ENCODE measurements around the gene KCNJ12. TPM values are rescaled to one million over a fixed set of nuclear protein-coding genes. Genes with fewer than 3 reads are reported as not detected.

Gene KCNJ12
- total and polyA plus RNA-seq, 2 of the 4 experiments (the other 2 are of a cell fraction) = under 0.01 to 0.10 TPM

GRCh38 chr17:21396237-21396636 lies 20.1 kb downstream of the KCNJ12 start:
- Histone ChIP-seq H2BK15ac (ENCODE audit: low read depth, low read length) (peak overlapping the region; percentile 13; the same call in 1 of the 3 replicates), H3K18ac (ENCODE audit: low read depth, low read length) (peak overlapping the region; percentile 34; the same call in 1 of the 2 replicates), H3K4me1 (ENCODE audit: control insufficient read depth, insufficient read depth, low read length) (peaks cover 14% of the 10 kb centered on the region), H2AK9ac (replicated peaks; ENCODE audit: low read depth, low read length, poor library complexity) (peak overlapping the region; percentile 87), H4K91ac (ENCODE audit: insufficient read depth, low read depth, low read length) (peak overlapping the region; percentile 46; the same call in 1 of the 2 replicates), H4K5ac (ENCODE audit: low read depth, low read length) (peak overlapping the region; percentile 76), H4K20me1 (ENCODE audit: insufficient read depth, low read length) (no peaks in the 10 kb centered on the region), H2AFZ (replicated peaks; ENCODE audit: low read length, poor library complexity) (peak overlapping the region; percentile 73), H3K23ac (ENCODE audit: low read depth, low read length) (no peak overlapping the region), H3K4me3 (ENCODE audit: insufficient read depth, low read depth, low read length) (no peak overlapping the region), H3K79me1 (ENCODE audit: low read depth in 1 of 2, low read length in 2 of 2) (no peaks in the 10 kb centered on the region), H3K9me1 (ENCODE audit: insufficient read depth, low read length) (no peaks in the 10 kb centered on the region; the same call in 1 of the 2 replicates), H2BK20ac (ENCODE audit: low read depth, low read length) (peak overlapping the region; percentile 79; the same call in 1 of the 2 replicates), H3K4ac (ENCODE audit: low read depth, low read length) (peak overlapping the region; percentile 48), H2BK120ac (ENCODE audit: low read depth, low read length) (peak overlapping the region; percentile 48), H3K36me3 (ENCODE audit: control insufficient read depth, insufficient read depth, low read length) (no peaks in the 10 kb centered on the region), H3K56ac (ENCODE audit: extremely low read depth, insufficient read depth, low read length) (no peak overlapping the region), H3K9me3 (ENCODE audit: control insufficient read depth, insufficient read depth, low read length) (no peaks in the 10 kb centered on the region), H3K4me2 (ENCODE audit: low read depth, low read length) (no peak overlapping the region), H3K14ac (replicated peaks; ENCODE audit: low read depth, low read length) (no peak overlapping the region), H3K27ac (ENCODE audit: insufficient read depth, low read length) (no peak overlapping the region), H3K9ac (ENCODE audit: low read depth, low read length) (no peak overlapping the region), H4K8ac (ENCODE audit: low read depth in 2 of 2, low read length in 2 of 2) (0 out of 4 replicates have a peak overlapping the region, but pooled peaks of 1 of the 2 experiments have one; percentile 57), H3K27me3 (ENCODE audit: control insufficient read depth, insufficient read depth, low read length) (peaks cover 8% of the 10 kb centered on the region), H2AK5ac (ENCODE audit: low read depth, low read length) (peak overlapping the region; percentile 33; the same call in 1 of the 2 replicates), H2BK5ac (ENCODE audit: low read depth, low read length, poor library complexity, severe bottlenecking) (peak overlapping the region; percentile 43)
- ATAC-seq (ENCODE audit: low read depth) = no peak
- dilution Hi-C loops (cut with HindIII; ENCODE audit: low sequenced_read_pairs, unreplicated experiment) = no loop called here
- ChIA-PET CTCF (no interaction called here), POLR2A (ENCODE audit: unreplicated experiment) (no interaction called here)
- intact Hi-C loops (cut with micrococcal nuclease) = no loop called here
- TF ChIP-seq SMC3 (IDR thresholded peaks at IDR 0.05; ENCODE audit: low read depth, low read length) (no peak), RCOR1 (IDR thresholded peaks at IDR 0.05; ENCODE audit: insufficient replicate concordance, low read length) (no peak), RAD21 (IDR thresholded peaks at IDR 0.05; ENCODE audit: low read length) (no peak), MAFK (IDR thresholded peaks at IDR 0.05; ENCODE audit: low read depth, low read length) (no peak), MAZ (IDR thresholded peaks at IDR 0.05; ENCODE audit: borderline replicate concordance, low read depth, low read length) (no peak), POLR2A (IDR thresholded peaks at IDR 0.05; ENCODE audit: low read depth, low read length) (no peak), BHLHE40 (IDR thresholded peaks at IDR 0.05; ENCODE audit: low read depth, low read length) (no peak), FOS (IDR thresholded peaks at IDR 0.05; ENCODE audit: low read depth, low read length) (no peak), MXI1 (IDR thresholded peaks at IDR 0.05; ENCODE audit: borderline replicate concordance, low read depth, low read length) (no peak), NFE2L2 (IDR thresholded peaks at IDR 0.05; ENCODE audit: low read depth, low read length) (no peak)
- TF ChIP-seq, protein P1, sequence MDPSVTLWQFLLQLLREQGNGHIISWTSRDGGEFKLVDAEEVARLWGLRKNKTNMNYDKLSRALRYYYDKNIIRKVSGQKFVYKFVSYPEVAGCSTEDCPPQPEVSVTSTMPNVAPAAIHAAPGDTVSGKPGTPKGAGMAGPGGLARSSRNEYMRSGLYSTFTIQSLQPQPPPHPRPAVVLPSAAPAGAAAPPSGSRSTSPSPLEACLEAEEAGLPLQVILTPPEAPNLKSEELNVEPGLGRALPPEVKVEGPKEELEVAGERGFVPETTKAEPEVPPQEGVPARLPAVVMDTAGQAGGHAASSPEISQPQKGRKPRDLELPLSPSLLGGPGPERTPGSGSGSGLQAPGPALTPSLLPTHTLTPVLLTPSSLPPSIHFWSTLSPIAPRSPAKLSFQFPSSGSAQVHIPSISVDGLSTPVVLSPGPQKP (IDR thresholded peaks at IDR 0.05; ENCODE audit: borderline replicate concordance, low read depth, low read length) = no peak
- TF ChIP-seq, protein P2, sequence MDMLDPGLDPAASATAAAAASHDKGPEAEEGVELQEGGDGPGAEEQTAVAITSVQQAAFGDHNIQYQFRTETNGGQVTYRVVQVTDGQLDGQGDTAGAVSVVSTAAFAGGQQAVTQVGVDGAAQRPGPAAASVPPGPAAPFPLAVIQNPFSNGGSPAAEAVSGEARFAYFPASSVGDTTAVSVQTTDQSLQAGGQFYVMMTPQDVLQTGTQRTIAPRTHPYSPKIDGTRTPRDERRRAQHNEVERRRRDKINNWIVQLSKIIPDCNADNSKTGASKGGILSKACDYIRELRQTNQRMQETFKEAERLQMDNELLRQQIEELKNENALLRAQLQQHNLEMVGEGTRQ (IDR thresholded peaks at IDR 0.05; ENCODE audit: low read depth, low read length) = no peak
- DNase-seq = no peak
- in situ Hi-C loops (cut with MboI; ENCODE audit: low sequenced_read_pairs) = no loop called here
- WGBS, 2 experiments (ENCODE audit: extremely low coverage in 2 of 2, insufficient read length in 1 of 2) = 87% methylated on average over 6 of the region's 14 CpGs; no CpG with 5 or more reads in 1 of the 2 experiments
- no TSS peak for BruUV-seq (replicated peaks)
